Right lobe of liver (tissue), 4 donors: Measurements from ENCODE around the gene ZNF652.

ENCODE experiments used
- CTCF ChIP-seq, 4 donors: fragments of 200-600 bp in 3 of 4; fragments of 450-650 bp in 1 of 4; IDR thresholded peaks; one replicate each; pipeline versions ENCODE4 v1.5.1 to v1.8.0; 2016 to 2022; ENCODE audit warnings: antibody characterized with exemption in 4 of 4, mild to moderate bottlenecking in 2 of 4
- POLR2A ChIP-seq: fragments of 450-650 bp; IDR thresholded peaks from one replicate; pipeline ENCODE4 v1.6.1; 2017; ENCODE audit warnings: antibody characterized with exemption, mild to moderate bottlenecking
- donor health status: DM: no; HTN: no; CAD: no.
- donor health status: DM: no; HTN: no; CAD: no.
- donor health status: DM: no; HTN: yes; CAD: no.

- no peak for TF ChIP-seq CTCF (IDR thresholded peaks at IDR 0.05)
- no peak for TF ChIP-seq POLR2A
Measured at GRCh38 chr17:49383060-49383459, 21.0 kb upstream of the ZNF652 start.
